ENCODE measurements around the gene CXCR6.

DNA sequence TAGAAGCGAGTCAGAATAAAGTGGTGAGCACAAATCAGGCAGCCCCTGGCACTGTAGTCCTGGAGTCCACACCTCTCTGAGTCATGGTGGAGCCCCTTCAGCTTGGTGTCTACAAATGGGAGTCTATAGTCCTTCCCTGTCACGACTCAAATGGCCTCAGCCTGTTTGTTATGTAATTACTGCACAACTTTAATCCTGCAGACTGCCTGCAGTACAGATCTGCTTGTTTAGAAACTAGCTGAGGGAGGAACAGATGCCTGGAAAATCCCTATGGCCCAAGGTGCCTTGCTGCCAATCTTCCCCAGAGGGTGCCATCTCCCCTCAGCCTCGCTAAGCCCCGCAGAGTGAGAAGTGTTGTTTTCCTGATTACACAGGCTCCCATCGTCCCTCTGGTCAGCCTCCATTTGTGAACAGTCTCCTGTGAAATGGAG lies 3.9 kb upstream of the CXCR6 start:
- TF ChIP-seq POLR2A (IDR thresholded peaks at IDR 0.05) = no peak
- TF ChIP-seq, protein P1, sequence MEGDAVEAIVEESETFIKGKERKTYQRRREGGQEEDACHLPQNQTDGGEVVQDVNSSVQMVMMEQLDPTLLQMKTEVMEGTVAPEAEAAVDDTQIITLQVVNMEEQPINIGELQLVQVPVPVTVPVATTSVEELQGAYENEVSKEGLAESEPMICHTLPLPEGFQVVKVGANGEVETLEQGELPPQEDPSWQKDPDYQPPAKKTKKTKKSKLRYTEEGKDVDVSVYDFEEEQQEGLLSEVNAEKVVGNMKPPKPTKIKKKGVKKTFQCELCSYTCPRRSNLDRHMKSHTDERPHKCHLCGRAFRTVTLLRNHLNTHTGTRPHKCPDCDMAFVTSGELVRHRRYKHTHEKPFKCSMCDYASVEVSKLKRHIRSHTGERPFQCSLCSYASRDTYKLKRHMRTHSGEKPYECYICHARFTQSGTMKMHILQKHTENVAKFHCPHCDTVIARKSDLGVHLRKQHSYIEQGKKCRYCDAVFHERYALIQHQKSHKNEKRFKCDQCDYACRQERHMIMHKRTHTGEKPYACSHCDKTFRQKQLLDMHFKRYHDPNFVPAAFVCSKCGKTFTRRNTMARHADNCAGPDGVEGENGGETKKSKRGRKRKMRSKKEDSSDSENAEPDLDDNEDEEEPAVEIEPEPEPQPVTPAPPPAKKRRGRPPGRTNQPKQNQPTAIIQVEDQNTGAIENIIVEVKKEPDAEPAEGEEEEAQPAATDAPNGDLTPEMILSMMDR (IDR thresholded peaks at IDR 0.05) = no peak
- no peak for TF ChIP-seq EP300 (IDR thresholded peaks at IDR 0.05)
